ENCODE measurements around the gene MPLKIP. TPM values are rescaled to one million over a fixed set of nuclear protein-coding genes. Genes with fewer than 3 reads are reported as not detected.
"Not testable (repeated sequence)": the region's sequence is repeated elsewhere in the genome, so short reads cannot be mapped to it uniquely, and the experiment has no call there.

MPLKIP gene
- total RNA-seq, result 10 to 100 TPM; 19.1 to 27.9 (median 23.8) TPM

DNA sequence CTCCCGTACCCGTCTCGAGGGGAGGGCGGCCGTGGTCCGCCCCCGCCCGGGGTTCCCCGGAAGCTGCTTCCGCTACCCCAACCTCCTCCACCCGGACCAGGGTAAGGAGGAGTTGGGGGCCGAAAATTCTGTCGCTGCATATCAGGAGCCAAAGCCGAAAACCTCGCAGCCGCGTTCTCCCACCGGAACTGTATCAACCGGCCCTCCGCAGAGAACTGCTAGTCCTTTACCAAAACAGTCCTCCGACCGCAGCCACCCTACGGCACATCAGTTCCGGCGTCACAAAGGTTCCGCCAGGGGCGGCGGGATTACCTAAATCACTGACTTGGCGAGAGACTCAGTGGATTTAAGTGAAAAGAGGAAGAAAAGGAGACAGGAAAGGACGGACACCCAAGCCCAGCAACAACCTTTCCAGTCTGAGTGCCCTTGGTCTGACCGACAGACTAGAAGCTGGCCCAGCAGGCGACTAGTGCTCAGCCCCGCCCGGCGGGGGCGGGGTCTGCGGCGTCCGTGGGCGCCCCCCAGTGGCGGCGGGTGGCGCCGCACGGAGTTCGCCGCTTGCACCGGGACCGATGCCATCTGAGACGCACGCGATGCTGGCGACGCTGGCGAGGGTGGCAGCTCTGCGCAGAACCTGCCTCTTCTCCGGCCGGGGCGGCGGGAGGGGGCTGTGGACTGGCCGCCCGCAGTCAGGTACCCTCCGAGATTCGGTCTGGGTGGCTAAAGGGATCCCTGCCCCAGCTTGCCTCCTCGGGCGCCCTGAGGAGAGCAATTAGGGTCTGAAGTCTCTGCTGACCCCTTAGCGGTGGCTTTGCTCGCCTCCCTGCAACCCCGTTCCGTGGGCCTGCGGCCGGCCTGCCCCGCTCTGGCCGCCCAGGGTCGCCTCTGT, at the start of gene MPLKIP, which contains the start of gene SUGCT:
Gene MPLKIP (minus strand): TSS at position 195 of the 889 bp plus-strand sequence. CDS start 55 bp downstream, at position 140.
Gene SUGCT (plus strand): TSS at position 578 of the 889 bp plus-strand sequence.
- peak; percentile 56 to 74 for TF ChIP-seq POLR2A (IDR thresholded peaks at IDR 0.05)
- TF ChIP-seq CTCF (IDR thresholded peaks at IDR 0.05 in 4 of 5, conservative IDR thresholded peaks at IDR 0.05 in 1 of 5), result peak; percentile 88 to 100 (median 96)
- no peaks in the 10 kb centered on the region for H3K36me3 ChIP-seq
- in situ Hi-C loops (cut with MboI; ENCODE audit: low sequenced_read_pairs in 4 of 4) (loop anchor here in 1 of 4 donors (10.0 kb wide), 1 partner anchor 240 kb away; no protein-coding TSS in a partner anchor), intact Hi-C loops (cut with DNase I; ENCODE audit: low total_unique reads) (loop anchor here (1.0 to 10.0 kb wide), 4 partner anchors 52 to 570 kb away; partner anchors contain the start of gene YAE1)
- peaks cover 32 to 39% of the 10 kb centered on the region in 2 donors for H3K4me1 ChIP-seq
- peak within 1 kb of the TSS; percentile 81 to 98 (median 92) for H3K4me3 ChIP-seq
- H3K9me3 ChIP-seq, result no peaks in the 10 kb centered on the region
- no peaks in the 10 kb centered on the region for H3K27me3 ChIP-seq
- H3K27ac ChIP-seq, result peak within 1 kb of the TSS; percentile 89 to 98 (median 92)
- peak; percentile 93 to 94 for ATAC-seq
- peak; percentile 76 to 79 for DNase-seq

GRCh38 chr7:40182452-40182851, 48.0 kb upstream of the MPLKIP start:
- no peaks in the 10 kb centered on the region for H3K27me3 ChIP-seq
- intact Hi-C loops (cut with DNase I; ENCODE audit: low total_unique reads) (no loop called here), in situ Hi-C loops (cut with MboI; ENCODE audit: low sequenced_read_pairs in 4 of 4) (no loop called here)
- TF ChIP-seq CTCF (IDR thresholded peaks at IDR 0.05 in 4 of 5, conservative IDR thresholded peaks at IDR 0.05 in 1 of 5), result no peak
- TF ChIP-seq POLR2A (IDR thresholded peaks at IDR 0.05), result no peak
- no peak overlapping the region for H3K27ac ChIP-seq
- no peaks in the 10 kb centered on the region for H3K4me1 ChIP-seq
- H3K9me3 ChIP-seq, result no peaks in the 10 kb centered on the region
- DNase-seq (no peak), ATAC-seq (no peak)
- H3K36me3 ChIP-seq, result no peaks in the 10 kb centered on the region
- no peak overlapping the region for H3K4me3 ChIP-seq

DNA sequence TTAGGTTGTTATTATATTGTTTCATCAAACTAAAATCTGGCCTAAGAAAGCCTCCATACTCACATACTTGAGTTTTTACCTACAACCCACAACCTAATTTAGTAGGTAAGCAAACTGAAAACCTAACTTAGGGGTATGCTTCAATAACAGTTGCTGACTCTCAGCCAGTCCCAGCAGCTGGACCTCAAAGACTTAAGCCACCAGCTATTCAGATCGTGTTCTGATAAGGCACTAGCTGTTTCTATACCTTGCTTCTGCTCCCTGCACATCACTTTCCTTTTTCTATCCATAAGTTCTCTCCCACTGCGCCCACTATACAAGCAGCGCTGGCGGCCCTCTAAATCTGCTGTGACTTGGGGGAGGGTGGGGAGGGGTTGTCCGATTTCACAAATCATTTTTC, 42.6 kb upstream of the MPLKIP start:
- ATAC-seq (no peak), DNase-seq (no peak)
- H3K4me1 ChIP-seq, result no peaks in the 10 kb centered on the region
- no peaks in the 10 kb centered on the region for H3K36me3 ChIP-seq
- no peaks in the 10 kb centered on the region for H3K27me3 ChIP-seq
- intact Hi-C loops (cut with DNase I; ENCODE audit: low total_unique reads), result no loop called here
- H3K27ac ChIP-seq, result no peak overlapping the region
- H3K9me3 ChIP-seq, result no peaks in the 10 kb centered on the region
- no peak overlapping the region for H3K4me3 ChIP-seq
- in situ Hi-C loops (cut with MboI; ENCODE audit: low sequenced_read_pairs in 4 of 4), result no loop called here
- TF ChIP-seq POLR2A (IDR thresholded peaks at IDR 0.05), result no peak
- TF ChIP-seq CTCF (IDR thresholded peaks at IDR 0.05 in 4 of 5, conservative IDR thresholded peaks at IDR 0.05 in 1 of 5), result no peak

- Histone ChIP-seq H3K4me3 (no peak overlapping the region), H3K4me1 (no peaks in the 10 kb centered on the region), H3K9me3 (no peaks in the 10 kb centered on the region), H3K36me3 (no peaks in the 10 kb centered on the region), H3K27ac (no peak overlapping the region), H3K27me3 (no peaks in the 10 kb centered on the region)
- in situ Hi-C loops (cut with MboI; ENCODE audit: low sequenced_read_pairs in 4 of 4), result no loop called here
- DNase-seq (no peak), ATAC-seq (no peak)
- intact Hi-C loops (cut with DNase I; ENCODE audit: low total_unique reads), result no loop called here
- TF ChIP-seq CTCF (IDR thresholded peaks at IDR 0.05 in 4 of 5, conservative IDR thresholded peaks at IDR 0.05 in 1 of 5) (no peak), POLR2A (IDR thresholded peaks at IDR 0.05) (no peak)
Measured at GRCh38 chr7:40175725-40176510, 41.5 kb upstream of the MPLKIP start.

DNA sequence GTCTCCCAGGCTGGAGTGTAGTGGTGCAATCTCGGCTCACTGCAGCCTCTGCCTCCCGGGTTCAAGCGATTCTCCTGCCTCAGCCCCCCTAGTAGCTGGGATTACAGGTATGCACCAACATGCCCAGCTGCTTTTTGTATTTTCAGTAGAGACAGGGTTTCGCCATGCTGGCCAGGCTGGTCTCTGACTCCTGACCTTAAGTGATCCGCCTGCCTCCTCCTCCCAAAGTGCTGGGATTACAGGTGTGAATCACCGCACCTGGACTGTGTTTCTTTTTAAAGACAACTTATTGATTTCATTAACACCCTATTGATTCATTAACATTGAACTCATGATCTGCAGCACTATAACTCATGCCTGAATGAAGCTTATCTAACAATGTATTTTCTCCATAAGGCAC, 40.8 kb upstream of the MPLKIP start:
- H3K36me3 ChIP-seq; DNase-seq; H3K4me1 ChIP-seq; H3K4me3 ChIP-seq; ATAC-seq; in situ Hi-C loops (cut with MboI; ENCODE audit: low sequenced_read_pairs in 4 of 4); intact Hi-C loops (cut with DNase I; ENCODE audit: low total_unique reads); H3K27me3 ChIP-seq; H3K9me3 ChIP-seq; H3K27ac ChIP-seq: not testable (repeated sequence)

DNA sequence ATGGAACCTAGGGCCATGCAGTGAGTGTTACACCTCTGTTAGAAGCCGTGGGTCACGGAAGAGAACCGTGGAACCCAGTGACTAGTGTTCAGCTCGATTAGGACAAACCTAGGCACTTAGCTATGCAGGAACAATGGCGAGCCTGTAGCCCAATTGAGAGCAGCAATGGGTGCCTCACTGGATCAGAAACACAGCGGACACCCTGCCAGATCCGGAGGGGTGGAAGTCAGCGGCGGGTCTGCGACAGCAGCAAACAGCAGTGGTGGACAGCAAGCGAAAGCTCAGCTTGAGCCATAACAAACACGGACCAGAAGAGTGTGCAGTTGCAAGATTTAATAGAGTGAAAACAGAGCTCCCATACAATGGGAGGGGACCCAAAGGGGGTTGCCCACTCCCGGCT, 38.7 kb upstream of the MPLKIP start:
- in situ Hi-C loops (cut with MboI; ENCODE audit: low sequenced_read_pairs in 4 of 4); H3K27ac ChIP-seq; ATAC-seq; H3K36me3 ChIP-seq; intact Hi-C loops (cut with DNase I; ENCODE audit: low total_unique reads); H3K27me3 ChIP-seq; H3K4me1 ChIP-seq; DNase-seq; H3K4me3 ChIP-seq; H3K9me3 ChIP-seq: not testable (repeated sequence)

GRCh38 chr7:40168266-40168665, 33.8 kb upstream of the MPLKIP start:
- H3K27ac ChIP-seq; H3K27me3 ChIP-seq; intact Hi-C loops (cut with DNase I; ENCODE audit: low total_unique reads); H3K36me3 ChIP-seq; in situ Hi-C loops (cut with MboI; ENCODE audit: low sequenced_read_pairs in 4 of 4); H3K4me3 ChIP-seq; ATAC-seq; H3K9me3 ChIP-seq; DNase-seq; H3K4me1 ChIP-seq: not testable (repeated sequence)

All from gastrocnemius medialis (tissue), 4 donors.